Loucy (cell line): ENCODE measurements around the gene RAPGEF2.

Experiments used
- H2AFZ ChIP-seq: fragments of 200-600 bp; sonication (generic); 2 replicates; pipeline ENCODE4 v1.6.0; 2016; ENCODE audit warnings: antibody characterized with exemption, mild to moderate bottlenecking, low read length, moderate library complexity
- H3F3A ChIP-seq: fragments of 200-600 bp; 2 replicates; pipeline ENCODE4 v1.6.0; 2016; ENCODE audit warnings: antibody characterized with exemption, low read depth, mild to moderate bottlenecking
- H3K27me3 ChIP-seq: fragments of 200-600 bp; sonication (generic); 2 replicates; pipeline ENCODE4 v1.6.1; 2014; ENCODE audit warnings: low read length, mild to moderate bottlenecking; ENCODE audit not compliant: insufficient read depth, poor library complexity, severe bottlenecking
- H3K36me3 ChIP-seq: fragments of 200-600 bp; sonication (generic); 2 replicates; pipeline ENCODE4 v1.6.1; 2016; ENCODE audit warnings: low read length; ENCODE audit not compliant: insufficient read depth
- H3K4me1 ChIP-seq: fragments of 200-600 bp; sonication (generic); 2 replicates; pipeline ENCODE4 v1.5.1; 2014; ENCODE audit warnings: low read length, mild to moderate bottlenecking; ENCODE audit not compliant: insufficient read depth, poor library complexity, severe bottlenecking
- H3K4me2 ChIP-seq: fragments of 200-600 bp; sonication (generic); 2 replicates; pipeline ENCODE4 v1.6.0; 2014; ENCODE audit warnings: antibody characterized with exemption, low read length, low read depth, mild to moderate bottlenecking; ENCODE audit not compliant: poor library complexity, severe bottlenecking
- H3K4me3 ChIP-seq: fragments of 200-600 bp; sonication (generic); 2 replicates; pipeline ENCODE4 v1.5.1; 2014; ENCODE audit warnings: low read length, mild to moderate bottlenecking, mixed read lengths; ENCODE audit not compliant: poor library complexity, severe bottlenecking
- H3K79me2 ChIP-seq: fragments of 200-600 bp; sonication (generic); 2 replicates; pipeline ENCODE4 v1.6.1; 2014; ENCODE audit warnings: low read length; ENCODE audit not compliant: insufficient read depth
- H3K9ac ChIP-seq: fragments of 200-600 bp; sonication (generic); 2 replicates; pipeline ENCODE4 v1.6.0; 2014; ENCODE audit warnings: mild to moderate bottlenecking, low read depth, low read length, moderate library complexity; ENCODE audit not compliant: poor library complexity, severe bottlenecking
- H3K9me2 ChIP-seq: fragments of 200-600 bp; sonication (generic); replicated peaks from 2 replicates; pipeline ENCODE4 v1.6.1; 2016; ENCODE audit warnings: low read depth, low read length, mixed read lengths
- H3K9me3 ChIP-seq: fragments of 200-600 bp; sonication (generic); 2 replicates; pipeline ENCODE4 v1.6.1; 2014; ENCODE audit warnings: mild to moderate bottlenecking, antibody characterized with exemption, low read length, low read depth; ENCODE audit not compliant: insufficient read depth
- H4K20me1 ChIP-seq: fragments of 200-600 bp; sonication (generic); 2 replicates; pipeline ENCODE4 v1.6.0; 2014; ENCODE audit warnings: antibody characterized with exemption, low read length, mild to moderate bottlenecking; ENCODE audit not compliant: insufficient read depth, poor library complexity, severe bottlenecking
- EZH2phosphoT487 ChIP-seq: fragments of 200-600 bp; IDR thresholded peaks from 2 replicates; pipeline ENCODE4 v1.6.1; 2018; ENCODE audit warnings: antibody characterized with exemption, mild to moderate bottlenecking, moderate library complexity, borderline replicate concordance
- TF ChIP-seq, protein P1 (sequence below): fragments of 200-600 bp; sonication (generic); conservative IDR thresholded peaks from 2 replicates; pipeline ENCODE4 v1.5.1; 2014; ENCODE audit warnings: mild to moderate bottlenecking, antibody characterized with exemption, low read length

Gene RAPGEF2

DNA sequence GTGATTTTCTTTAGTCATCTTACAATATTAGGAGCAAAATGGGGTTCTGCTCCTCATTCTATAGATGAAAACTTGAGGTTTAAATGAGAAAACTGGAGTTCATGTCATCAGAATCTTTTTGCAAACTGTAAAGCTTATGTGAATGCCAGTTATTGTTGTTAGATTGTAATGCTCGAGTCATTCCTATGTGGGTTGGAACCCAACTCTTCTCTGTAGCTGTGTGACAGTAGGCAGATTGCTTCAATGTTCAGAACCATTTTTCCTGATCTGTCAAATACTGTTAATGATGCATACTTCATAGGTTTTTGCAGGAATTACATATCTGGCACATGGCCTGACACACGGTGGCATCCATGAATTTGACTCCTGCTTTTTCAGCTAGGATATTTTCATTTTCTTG lies 178.9 kb downstream of the RAPGEF2 start:
- Histone ChIP-seq H3K4me2 (no peak overlapping the region), H3K27me3 (no peaks in the 10 kb centered on the region), H3K4me3 (no peak overlapping the region), H3K9me3 (no peaks in the 10 kb centered on the region), H4K20me1 (no peaks in the 10 kb centered on the region), H3K9ac (no peak overlapping the region), H3K79me2 (0 out of 2 replicates have a peak, but pooled peaks cover 5% of the 10 kb centered on the region), H3K9me2 (no peaks in the 10 kb centered on the region), H3K4me1 (peaks cover 16% of the 10 kb centered on the region), H3F3A (no peaks in the 10 kb centered on the region), H3K36me3 (no peaks in the 10 kb centered on the region; the same call in 1 of the 2 replicates), H2AFZ (no peak overlapping the region)
- TF ChIP-seq, protein P1, sequence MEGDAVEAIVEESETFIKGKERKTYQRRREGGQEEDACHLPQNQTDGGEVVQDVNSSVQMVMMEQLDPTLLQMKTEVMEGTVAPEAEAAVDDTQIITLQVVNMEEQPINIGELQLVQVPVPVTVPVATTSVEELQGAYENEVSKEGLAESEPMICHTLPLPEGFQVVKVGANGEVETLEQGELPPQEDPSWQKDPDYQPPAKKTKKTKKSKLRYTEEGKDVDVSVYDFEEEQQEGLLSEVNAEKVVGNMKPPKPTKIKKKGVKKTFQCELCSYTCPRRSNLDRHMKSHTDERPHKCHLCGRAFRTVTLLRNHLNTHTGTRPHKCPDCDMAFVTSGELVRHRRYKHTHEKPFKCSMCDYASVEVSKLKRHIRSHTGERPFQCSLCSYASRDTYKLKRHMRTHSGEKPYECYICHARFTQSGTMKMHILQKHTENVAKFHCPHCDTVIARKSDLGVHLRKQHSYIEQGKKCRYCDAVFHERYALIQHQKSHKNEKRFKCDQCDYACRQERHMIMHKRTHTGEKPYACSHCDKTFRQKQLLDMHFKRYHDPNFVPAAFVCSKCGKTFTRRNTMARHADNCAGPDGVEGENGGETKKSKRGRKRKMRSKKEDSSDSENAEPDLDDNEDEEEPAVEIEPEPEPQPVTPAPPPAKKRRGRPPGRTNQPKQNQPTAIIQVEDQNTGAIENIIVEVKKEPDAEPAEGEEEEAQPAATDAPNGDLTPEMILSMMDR = no peak
- no peak for TF ChIP-seq EZH2phosphoT487

DNA sequence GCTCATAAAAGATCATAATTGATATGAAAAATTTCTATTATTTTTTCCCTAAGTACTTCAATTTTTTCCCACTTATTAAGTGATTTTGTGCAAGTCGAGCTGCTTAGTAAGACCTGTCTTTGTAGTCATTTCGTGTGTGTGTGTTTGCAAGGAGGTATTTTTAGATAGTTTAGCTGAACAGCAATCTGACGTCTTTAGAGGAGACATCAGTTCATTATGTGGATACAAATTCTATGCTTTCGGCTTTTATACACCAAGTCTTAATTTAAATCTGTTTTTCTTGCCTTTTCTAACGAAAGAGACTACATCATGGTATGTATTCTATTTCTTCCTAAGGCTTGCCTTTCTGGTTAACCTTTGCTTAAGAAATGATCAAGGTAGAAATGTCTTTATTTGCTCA lies 179.4 kb downstream of the RAPGEF2 start:
- Histone ChIP-seq H3K79me2 (0 out of 2 replicates have a peak, but pooled peaks cover 5% of the 10 kb centered on the region), H3K9ac (no peak overlapping the region), H3K9me3 (no peaks in the 10 kb centered on the region), H3K4me2 (peak overlapping the region; percentile 42), H3K4me1 (peaks cover 16% of the 10 kb centered on the region), H3K27me3 (no peaks in the 10 kb centered on the region), H3K4me3 (no peak overlapping the region), H3K9me2 (no peaks in the 10 kb centered on the region), H3F3A (no peaks in the 10 kb centered on the region), H2AFZ (no peak overlapping the region), H3K36me3 (no peaks in the 10 kb centered on the region; the same call in 1 of the 2 replicates), H4K20me1 (no peaks in the 10 kb centered on the region)
- no peak for TF ChIP-seq EZH2phosphoT487
- TF ChIP-seq, protein P1 = no peak

DNA sequence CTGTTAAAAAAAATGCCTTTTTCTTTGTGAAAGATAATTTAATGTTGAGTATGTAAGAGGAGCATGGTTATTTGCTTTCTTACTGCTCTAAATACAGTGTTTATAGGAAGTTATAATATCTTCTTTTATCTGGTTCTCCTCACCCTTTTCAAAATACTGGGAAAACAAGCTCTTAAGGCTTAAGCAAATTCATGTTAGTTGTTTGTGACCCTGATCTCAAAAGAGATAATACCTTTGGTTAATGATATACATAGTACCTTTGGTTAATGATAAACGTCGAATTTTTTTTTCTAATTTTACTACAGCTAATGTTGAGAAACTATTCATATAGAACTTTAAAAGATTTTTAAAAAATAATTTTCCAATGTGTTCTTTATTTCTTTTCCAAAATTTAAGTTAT lies 180.1 kb downstream of the RAPGEF2 start:
- H3K9ac ChIP-seq = no peak overlapping the region
- peak overlapping the region; percentile 42 for H3K4me2 ChIP-seq

More for the DNA sequence above, 180.1 kb downstream of the RAPGEF2 start:
- no peaks in the 10 kb centered on the region; the same call in 1 of the 2 replicates for H3K36me3 ChIP-seq
- H4K20me1 ChIP-seq = no peaks in the 10 kb centered on the region
- no peaks in the 10 kb centered on the region for H3F3A ChIP-seq
- H2AFZ ChIP-seq = no peak overlapping the region
- peak overlapping the region; percentile 19 for H3K4me3 ChIP-seq
- peaks cover 17% of the 10 kb centered on the region for H3K4me1 ChIP-seq
- TF ChIP-seq, protein P1 = no peak
- no peak for TF ChIP-seq EZH2phosphoT487
- H3K79me2 ChIP-seq = 0 out of 2 replicates have a peak, but pooled peaks cover 5% of the 10 kb centered on the region
- no peaks in the 10 kb centered on the region for H3K9me3 ChIP-seq
- H3K9me2 ChIP-seq = no peaks in the 10 kb centered on the region
- H3K27me3 ChIP-seq = no peaks in the 10 kb centered on the region
